Stimulated activated CD8-positive, alpha-beta memory T cell treated with anti-CD3 and anti-CD28 coated beads, Interleukin-12 subunit alpha, Interleukin-12 subunit beta, amount 100 ng/mL, for 4 hours (primary cell): ENCODE results near the gene HLCS.

ENCODE experiments used
- DNase-seq: peaks from one replicate; pipeline ENCODE4 v3.0.0-alpha.2; 2020; ENCODE audit warnings: low read depth

Gene HLCS

GRCh38 chr21:36773117-36773516, 193.4 kb downstream of the HLCS start:
- DNase-seq, result no peak

- DNase-seq, result no peak
Measured at GRCh38 chr21:36769051-36769839, 197.2 kb downstream of the HLCS start.

GRCh38 chr21:36768496-36768895, 198.0 kb downstream of the HLCS start:
- no peak for DNase-seq

GRCh38 chr21:36767096-36767495, 199.4 kb downstream of the HLCS start:
- no peak for DNase-seq

GRCh38 chr21:36766511-36766910, 200.0 kb downstream of the HLCS start:
- no peak for DNase-seq

- no peak for DNase-seq
Measured at GRCh38 chr21:36765229-36765628, 201.2 kb downstream of the HLCS start.

- DNase-seq, result no peak
Measured at GRCh38 chr21:36763305-36763704, 203.2 kb downstream of the HLCS start.

GRCh38 chr21:36762642-36763041, 203.8 kb downstream of the HLCS start:
- DNase-seq, result no peak

- DNase-seq, result no peak
Measured at GRCh38 chr21:36761685-36762084, 204.8 kb downstream of the HLCS start.

- DNase-seq, result no peak
Measured at GRCh38 chr21:36759348-36760083, 207.0 kb downstream of the HLCS start.

- no peak for DNase-seq
Measured at GRCh38 chr21:36757196-36757595, 209.3 kb downstream of the HLCS start.

GRCh38 chr21:36756527-36756926, 209.9 kb downstream of the HLCS start:
- no peak for DNase-seq

GRCh38 chr21:36754241-36754898, 212.1 kb downstream of the HLCS start:
- DNase-seq, result no peak

- DNase-seq, result no peak
Measured at GRCh38 chr21:36753556-36753955, 212.9 kb downstream of the HLCS start.

- DNase-seq, result no peak
Measured at GRCh38 chr21:36751383-36751782, 215.1 kb downstream of the HLCS start.

- no peak for DNase-seq
Measured at GRCh38 chr21:36750576-36750959, 215.9 kb downstream of the HLCS start.

- DNase-seq, result no peak
Measured at GRCh38 chr21:36749935-36750575, 216.4 kb downstream of the HLCS start.

- no peak for DNase-seq
Measured at GRCh38 chr21:36747815-36748383, 218.6 kb downstream of the HLCS start.

- DNase-seq, result no peak
Measured at GRCh38 chr21:36747041-36747814, 219.2 kb downstream of the HLCS start.

- DNase-seq, result no peak
Measured at GRCh38 chr21:36745459-36745858, 221.0 kb downstream of the HLCS start.

- DNase-seq, result no peak
Measured at GRCh38 chr21:36744560-36745231, 221.8 kb downstream of the HLCS start.
